T1000 (cell line): ENCODE data around the gene SMIM35.
"Not testable (repeated sequence)": the region's sequence is repeated elsewhere in the genome, so short reads cannot be mapped to it uniquely, and the experiment has no call there.

Experiments
- DNase-seq: peaks from one replicate; lab custom pipeline; 2025; ENCODE audit warnings: mixed read lengths; lab: John Stamatoyannopoulos, UW

Gene SMIM35

GRCh38 chr11:117983163-117983475 is 103.6 kb downstream of the SMIM35 start:
- DNase-seq: no peak

- DNase-seq: no peak
Measured at GRCh38 chr11:117980720-117981119, 106.0 kb downstream of the SMIM35 start.

GRCh38 chr11:117980280-117980679 is 106.5 kb downstream of the SMIM35 start:
- no peak for DNase-seq

GRCh38 chr11:117979481-117980211 is 107.1 kb downstream of the SMIM35 start:
- DNase-seq: no peak

GRCh38 chr11:117978991-117979390 is 107.8 kb downstream of the SMIM35 start:
- no peak for DNase-seq

GRCh38 chr11:117978291-117978910 is 108.4 kb downstream of the SMIM35 start:
- not testable (repeated sequence) for DNase-seq

GRCh38 chr11:117977612-117978264 is 109.0 kb downstream of the SMIM35 start:
- not testable (repeated sequence) for DNase-seq

- DNase-seq: no peak
Measured at GRCh38 chr11:117977029-117977428, 109.7 kb downstream of the SMIM35 start.

GRCh38 chr11:117976445-117976844 is 110.3 kb downstream of the SMIM35 start:
- DNase-seq: no peak

- DNase-seq: no peak
Measured at GRCh38 chr11:117973503-117973860, 113.3 kb downstream of the SMIM35 start.

GRCh38 chr11:117972629-117973502 is 113.9 kb downstream of the SMIM35 start:
- no peak for DNase-seq

GRCh38 chr11:117972044-117972443 is 114.7 kb downstream of the SMIM35 start:
- no peak for DNase-seq

GRCh38 chr11:117970400-117971024 is 116.3 kb downstream of the SMIM35 start:
- DNase-seq: no peak

GRCh38 chr11:117969160-117969991 is 117.4 kb downstream of the SMIM35 start:
- DNase-seq: no peak

- no peak for DNase-seq
Measured at GRCh38 chr11:117966908-117967307, 119.9 kb downstream of the SMIM35 start.

GRCh38 chr11:117962826-117963225 is 123.9 kb downstream of the SMIM35 start:
- DNase-seq: no peak

- no peak for DNase-seq
Measured at GRCh38 chr11:117961896-117962295, 124.9 kb downstream of the SMIM35 start.

- no peak for DNase-seq
Measured at GRCh38 chr11:117960406-117960805, 126.4 kb downstream of the SMIM35 start.

- DNase-seq: no peak
Measured at GRCh38 chr11:117959438-117960149, 127.2 kb downstream of the SMIM35 start.

- no peak for DNase-seq
Measured at GRCh38 chr11:117958949-117959348, 127.8 kb downstream of the SMIM35 start.
